Endothelial cell (in vitro differentiated cells): Measurements from ENCODE around the gene CHRDL2. TPM values are rescaled to one million over a fixed set of nuclear protein-coding genes. Genes with fewer than 3 reads are reported as not detected.

Experiments
- DNase-seq: peaks from one replicate; pipeline ENCODE4 v3.0.0; 2021; ENCODE audit warnings: low spot score
- H3K27ac Mint-ChIP-seq: one replicate; pipeline ENCODE4 v1.8.0; 2021; ENCODE audit warnings: mixed read lengths, inconsistent platforms; ENCODE audit not compliant: unreplicated experiment
- H3K27me3 Mint-ChIP-seq: one replicate; pipeline ENCODE4 v1.8.0; 2021; ENCODE audit warnings: mild to moderate bottlenecking, moderate library complexity, mixed read lengths, inconsistent platforms; ENCODE audit not compliant: unreplicated experiment
- H3K36me3 Mint-ChIP-seq: one replicate; pipeline ENCODE4 v1.8.0; 2021; ENCODE audit warnings: mild to moderate bottlenecking, low read depth, mixed read lengths, inconsistent platforms; ENCODE audit not compliant: unreplicated experiment
- H3K4me1 Mint-ChIP-seq: one replicate; pipeline ENCODE4 v1.8.0; 2021; ENCODE audit warnings: mild to moderate bottlenecking, mixed read lengths, inconsistent platforms; ENCODE audit not compliant: unreplicated experiment
- H3K4me3 Mint-ChIP-seq: one replicate; pipeline ENCODE4 v1.8.0; 2021; ENCODE audit warnings: mild to moderate bottlenecking, mixed read lengths, inconsistent platforms; ENCODE audit not compliant: unreplicated experiment
- H3K9me3 Mint-ChIP-seq: one replicate; pipeline ENCODE4 v1.8.0; 2021; ENCODE audit warnings: mixed read lengths, inconsistent platforms; ENCODE audit not compliant: unreplicated experiment
- total RNA-seq: library from RNA; stranded (reverse); fragmentation: NEBNext Ultra II Directional; extraction: Animal tissue kit (Norgen Biotek cat#: 25700); gene quantifications from one replicate; pipeline ENCODE4 v1.2.1, GENCODE V29; 2021; ENCODE audit not compliant: unreplicated experiment
- TF ChIP-seq, protein P1 (sequence below): fragments of 200-600 bp; sonication (generic); IDR thresholded peaks from one replicate; pipeline ENCODE4 v1.5.0; 2021; ENCODE audit warnings: antibody characterized with exemption; ENCODE audit not compliant: unreplicated experiment

The CHRDL2 gene
- total RNA-seq, 1 donor from 2014 or later, result 0.21 TPM

- Mint-ChIP-seq H3K9me3 (no peaks in the 10 kb centered on the region), H3K36me3 (no peaks in the 10 kb centered on the region), H3K4me3 (no peak overlapping the region), H3K4me1 (peaks cover 4% of the 10 kb centered on the region), H3K27ac (no peak overlapping the region), H3K27me3 (no peaks in the 10 kb centered on the region)
- no peak for DNase-seq
- TF ChIP-seq, protein P1, sequence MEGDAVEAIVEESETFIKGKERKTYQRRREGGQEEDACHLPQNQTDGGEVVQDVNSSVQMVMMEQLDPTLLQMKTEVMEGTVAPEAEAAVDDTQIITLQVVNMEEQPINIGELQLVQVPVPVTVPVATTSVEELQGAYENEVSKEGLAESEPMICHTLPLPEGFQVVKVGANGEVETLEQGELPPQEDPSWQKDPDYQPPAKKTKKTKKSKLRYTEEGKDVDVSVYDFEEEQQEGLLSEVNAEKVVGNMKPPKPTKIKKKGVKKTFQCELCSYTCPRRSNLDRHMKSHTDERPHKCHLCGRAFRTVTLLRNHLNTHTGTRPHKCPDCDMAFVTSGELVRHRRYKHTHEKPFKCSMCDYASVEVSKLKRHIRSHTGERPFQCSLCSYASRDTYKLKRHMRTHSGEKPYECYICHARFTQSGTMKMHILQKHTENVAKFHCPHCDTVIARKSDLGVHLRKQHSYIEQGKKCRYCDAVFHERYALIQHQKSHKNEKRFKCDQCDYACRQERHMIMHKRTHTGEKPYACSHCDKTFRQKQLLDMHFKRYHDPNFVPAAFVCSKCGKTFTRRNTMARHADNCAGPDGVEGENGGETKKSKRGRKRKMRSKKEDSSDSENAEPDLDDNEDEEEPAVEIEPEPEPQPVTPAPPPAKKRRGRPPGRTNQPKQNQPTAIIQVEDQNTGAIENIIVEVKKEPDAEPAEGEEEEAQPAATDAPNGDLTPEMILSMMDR, result no peak
Observed at GRCh38 chr11:74776546-74776945, 45.3 kb upstream of the CHRDL2 start.

GRCh38 chr11:74775762-74776161, 44.5 kb upstream of the CHRDL2 start:
- no peaks in the 10 kb centered on the region for H3K9me3 Mint-ChIP-seq
- H3K4me1 Mint-ChIP-seq, result peaks cover 4% of the 10 kb centered on the region
- H3K36me3 Mint-ChIP-seq, result no peaks in the 10 kb centered on the region
- no peak overlapping the region for H3K27ac Mint-ChIP-seq
- H3K4me3 Mint-ChIP-seq, result no peak overlapping the region
- no peak for DNase-seq
- TF ChIP-seq, protein P1, result no peak
- H3K27me3 Mint-ChIP-seq, result no peaks in the 10 kb centered on the region

GRCh38 chr11:74773476-74773875, 42.2 kb upstream of the CHRDL2 start:
- Mint-ChIP-seq H3K4me3 (no peak overlapping the region), H3K36me3 (no peaks in the 10 kb centered on the region), H3K27ac (no peak overlapping the region), H3K9me3 (no peaks in the 10 kb centered on the region), H3K27me3 (no peaks in the 10 kb centered on the region), H3K4me1 (peaks cover 9% of the 10 kb centered on the region)
- TF ChIP-seq, protein P1, result no peak
- DNase-seq, result no peak

GRCh38 chr11:74771139-74771538, 39.9 kb upstream of the CHRDL2 start:
- Mint-ChIP-seq H3K27me3 (no peaks in the 10 kb centered on the region), H3K4me3 (no peak overlapping the region), H3K36me3 (no peaks in the 10 kb centered on the region), H3K9me3 (no peaks in the 10 kb centered on the region), H3K4me1 (peaks cover 5% of the 10 kb centered on the region), H3K27ac (peak overlapping the region; percentile 3)
- DNase-seq, result no peak
- TF ChIP-seq, protein P1, result no peak

GRCh38 chr11:74770456-74770855, 39.2 kb upstream of the CHRDL2 start:
- no peak for DNase-seq
- no peaks in the 10 kb centered on the region for H3K27me3 Mint-ChIP-seq
- H3K27ac Mint-ChIP-seq, result peak overlapping the region; percentile 30

More at GRCh38 chr11:74770456-74770855, 39.2 kb upstream of the CHRDL2 start:
- H3K9me3 Mint-ChIP-seq, result no peaks in the 10 kb centered on the region
- peaks cover 5% of the 10 kb centered on the region for H3K4me1 Mint-ChIP-seq
- TF ChIP-seq, protein P1, result no peak
- no peak overlapping the region for H3K4me3 Mint-ChIP-seq
- H3K36me3 Mint-ChIP-seq, result no peaks in the 10 kb centered on the region
